ENCODE results near the gene EPHB6.

EPHB6 gene

GRCh38 chr7:142882338-142882678 is 27.4 kb downstream of the EPHB6 start:
- H3K9me3 ChIP-seq (ENCODE audit: control insufficient read depth, insufficient read depth, low read depth, low read length) = no peaks in the 10 kb centered on the region
- H3K36me3 ChIP-seq (ENCODE audit: control insufficient read depth, insufficient read depth, low read length) = no peaks in the 10 kb centered on the region
- no peak overlapping the region for H3K4me3 ChIP-seq (ENCODE audit: low read depth, low read length)
- peaks cover 9% of the 10 kb centered on the region for H3K27me3 ChIP-seq (ENCODE audit: control insufficient read depth, insufficient read depth, low read length)
- no peak overlapping the region for H3K9ac ChIP-seq (ENCODE audit: low read length)
- no peak overlapping the region for H3K27ac ChIP-seq (ENCODE audit: low read depth, low read length)
- peaks cover 8% of the 10 kb centered on the region for H3K4me1 ChIP-seq (ENCODE audit: control insufficient read depth, insufficient read depth, low read length)

- Histone ChIP-seq H3K36me3 (ENCODE audit: control insufficient read depth, insufficient read depth, low read length) (no peaks in the 10 kb centered on the region), H3K4me1 (ENCODE audit: control insufficient read depth, insufficient read depth, low read length) (peaks cover 8% of the 10 kb centered on the region), H3K9ac (ENCODE audit: low read length) (no peak overlapping the region), H3K9me3 (ENCODE audit: control insufficient read depth, insufficient read depth, low read depth, low read length) (no peaks in the 10 kb centered on the region), H3K27me3 (ENCODE audit: control insufficient read depth, insufficient read depth, low read length) (peaks cover 9% of the 10 kb centered on the region), H3K4me3 (ENCODE audit: low read depth, low read length) (no peak overlapping the region), H3K27ac (ENCODE audit: low read depth, low read length) (no peak overlapping the region)
Observed at GRCh38 chr7:142883145-142883544, 28.3 kb downstream of the EPHB6 start.

GRCh38 chr7:142883571-142884285 is 28.9 kb downstream of the EPHB6 start:
- no peaks in the 10 kb centered on the region for H3K36me3 ChIP-seq (ENCODE audit: control insufficient read depth, insufficient read depth, low read length)
- no peaks in the 10 kb centered on the region for H3K9me3 ChIP-seq (ENCODE audit: control insufficient read depth, insufficient read depth, low read depth, low read length)
- no peak overlapping the region for H3K27ac ChIP-seq (ENCODE audit: low read depth, low read length)
- H3K4me3 ChIP-seq (ENCODE audit: low read depth, low read length) = no peak overlapping the region
- H3K9ac ChIP-seq (ENCODE audit: low read length) = no peak overlapping the region
- peaks cover 8% of the 10 kb centered on the region for H3K4me1 ChIP-seq (ENCODE audit: control insufficient read depth, insufficient read depth, low read length)
- peaks cover 9% of the 10 kb centered on the region for H3K27me3 ChIP-seq (ENCODE audit: control insufficient read depth, insufficient read depth, low read length)

GRCh38 chr7:142884286-142884640 is 29.4 kb downstream of the EPHB6 start:
- no peak overlapping the region for H3K9ac ChIP-seq (ENCODE audit: low read length)
- H3K27me3 ChIP-seq (ENCODE audit: control insufficient read depth, insufficient read depth, low read length) = peaks cover 9% of the 10 kb centered on the region
- H3K36me3 ChIP-seq (ENCODE audit: control insufficient read depth, insufficient read depth, low read length) = no peaks in the 10 kb centered on the region
- no peak overlapping the region for H3K27ac ChIP-seq (ENCODE audit: low read depth, low read length)
- H3K9me3 ChIP-seq (ENCODE audit: control insufficient read depth, insufficient read depth, low read depth, low read length) = no peaks in the 10 kb centered on the region
- H3K4me1 ChIP-seq (ENCODE audit: control insufficient read depth, insufficient read depth, low read length) = peaks cover 8% of the 10 kb centered on the region
- H3K4me3 ChIP-seq (ENCODE audit: low read depth, low read length) = no peak overlapping the region

DNA sequence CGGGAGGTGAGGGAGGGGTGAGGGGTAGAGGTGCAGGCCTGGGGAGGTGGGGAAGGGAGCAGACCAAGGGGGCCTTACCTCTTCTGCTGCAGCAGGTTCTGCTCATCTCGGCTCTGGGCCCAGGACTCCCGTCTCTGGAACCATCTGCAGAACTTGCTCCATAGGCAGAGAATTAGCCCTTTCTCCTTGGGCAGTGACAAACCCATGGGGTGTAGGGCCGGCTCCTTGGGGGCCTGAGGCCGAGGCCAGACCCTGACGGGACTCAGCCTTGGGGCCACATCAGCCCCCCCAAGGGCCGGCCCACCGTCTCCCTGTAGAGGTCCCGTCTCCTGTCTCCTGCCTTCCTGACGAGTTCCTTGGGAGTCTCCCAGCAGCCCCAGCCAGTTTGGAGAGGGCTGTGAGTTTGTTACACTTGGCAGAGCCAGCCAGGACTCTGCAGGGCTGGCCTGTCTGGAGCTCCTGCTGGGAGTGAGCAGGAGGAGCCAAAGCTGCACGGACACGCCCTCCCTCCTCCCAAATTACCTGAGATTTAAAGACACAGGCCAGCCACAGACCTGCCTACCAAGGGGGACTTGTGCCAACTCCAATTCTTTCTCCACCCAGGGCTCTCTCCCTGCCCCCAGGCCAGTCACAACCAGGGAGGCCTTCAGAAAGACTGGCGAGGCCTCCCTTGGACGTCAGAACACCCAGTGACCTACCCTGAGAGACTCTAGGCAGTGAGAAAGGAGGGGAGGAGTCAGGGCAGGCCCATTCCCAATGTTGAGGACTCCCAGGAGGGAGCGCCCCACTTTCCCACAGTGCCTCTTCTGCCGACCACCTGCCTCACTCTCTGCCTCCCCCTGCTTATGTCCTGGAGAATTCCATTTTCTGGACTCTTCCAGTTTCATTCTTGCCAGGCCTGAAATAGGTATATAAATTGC is 30.7 kb downstream of the EPHB6 start, which contains the start of gene TRPV6:
TSS of gene TRPV6 (minus strand) at position 435 of the 920 bp plus-strand sequence.
- peaks cover 9% of the 10 kb centered on the region for H3K27me3 ChIP-seq (ENCODE audit: control insufficient read depth, insufficient read depth, low read length)
- H3K36me3 ChIP-seq (ENCODE audit: control insufficient read depth, insufficient read depth, low read length) = no peaks in the 10 kb centered on the region
- no peak within 1 kb of the TSS for H3K9ac ChIP-seq (ENCODE audit: low read length)
- peaks cover 8% of the 10 kb centered on the region for H3K4me1 ChIP-seq (ENCODE audit: control insufficient read depth, insufficient read depth, low read length)
- no peaks in the 10 kb centered on the region for H3K9me3 ChIP-seq (ENCODE audit: control insufficient read depth, insufficient read depth, low read depth, low read length)
- H3K27ac ChIP-seq (ENCODE audit: low read depth, low read length) = no peak within 1 kb of the TSS
- H3K4me3 ChIP-seq (ENCODE audit: low read depth, low read length) = peak within 1 kb of the TSS; percentile 37; the same call in 1 of the 2 replicates

- no peak overlapping the region for H3K27ac ChIP-seq (ENCODE audit: low read depth, low read length)
Observed at GRCh38 chr7:142886866-142887265, 32.0 kb downstream of the EPHB6 start.

DNA sequence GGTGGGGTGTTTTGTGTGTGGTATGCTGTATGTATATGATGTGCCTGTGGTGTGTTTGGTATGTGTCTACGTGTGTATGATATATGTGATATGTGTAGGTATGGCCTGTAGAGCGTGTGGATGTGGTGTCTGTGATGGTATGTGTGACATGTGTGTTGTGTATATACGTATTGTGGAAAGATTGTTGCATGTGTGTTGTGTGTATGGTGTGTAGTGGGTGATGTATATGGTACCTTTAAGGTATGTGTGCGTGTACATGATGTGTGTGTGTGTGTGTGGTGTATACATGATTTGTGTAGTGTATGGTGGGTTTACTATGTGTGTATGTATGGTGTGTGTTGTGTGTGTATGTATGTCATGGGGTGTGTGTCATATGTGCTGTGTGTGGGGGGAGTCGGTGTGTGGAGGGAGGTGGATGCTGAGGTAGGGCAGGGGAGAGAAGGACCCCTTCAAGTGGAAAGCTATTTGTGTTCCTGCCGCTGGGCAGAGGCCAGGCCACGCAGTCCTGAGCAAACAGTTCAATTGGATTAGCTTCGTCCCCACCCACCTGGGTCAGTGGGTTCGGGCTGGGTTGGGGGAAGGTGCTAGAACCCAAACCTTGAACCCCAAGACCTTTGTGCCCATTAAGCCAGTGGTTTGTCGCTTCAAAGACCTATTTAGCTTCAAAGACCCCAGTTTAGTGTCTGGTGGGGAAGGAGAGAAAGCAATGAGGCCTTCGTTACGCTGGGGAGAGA is 32.6 kb downstream of the EPHB6 start:
- peaks cover 15% of the 10 kb centered on the region for H3K27me3 ChIP-seq (ENCODE audit: control insufficient read depth, insufficient read depth, low read length)
- no peak overlapping the region for H3K4me3 ChIP-seq (ENCODE audit: low read depth, low read length)
- no peak overlapping the region for H3K9ac ChIP-seq (ENCODE audit: low read length)
- peaks cover 8% of the 10 kb centered on the region for H3K4me1 ChIP-seq (ENCODE audit: control insufficient read depth, insufficient read depth, low read length)
- no peak overlapping the region for H3K27ac ChIP-seq (ENCODE audit: low read depth, low read length)
- no peaks in the 10 kb centered on the region for H3K9me3 ChIP-seq (ENCODE audit: control insufficient read depth, insufficient read depth, low read depth, low read length)
- no peaks in the 10 kb centered on the region for H3K36me3 ChIP-seq (ENCODE audit: control insufficient read depth, insufficient read depth, low read length)

More at GRCh38 chr7:142886866-142887265, 32.0 kb downstream of the EPHB6 start:
- peaks cover 14% of the 10 kb centered on the region for H3K27me3 ChIP-seq (ENCODE audit: control insufficient read depth, insufficient read depth, low read length)
- H3K4me3 ChIP-seq (ENCODE audit: low read depth, low read length) = no peak overlapping the region
- H3K4me1 ChIP-seq (ENCODE audit: control insufficient read depth, insufficient read depth, low read length) = peaks cover 8% of the 10 kb centered on the region
- no peaks in the 10 kb centered on the region for H3K9me3 ChIP-seq (ENCODE audit: control insufficient read depth, insufficient read depth, low read depth, low read length)
- no peak overlapping the region for H3K9ac ChIP-seq (ENCODE audit: low read length)
- H3K36me3 ChIP-seq (ENCODE audit: control insufficient read depth, insufficient read depth, low read length) = no peaks in the 10 kb centered on the region

DNA sequence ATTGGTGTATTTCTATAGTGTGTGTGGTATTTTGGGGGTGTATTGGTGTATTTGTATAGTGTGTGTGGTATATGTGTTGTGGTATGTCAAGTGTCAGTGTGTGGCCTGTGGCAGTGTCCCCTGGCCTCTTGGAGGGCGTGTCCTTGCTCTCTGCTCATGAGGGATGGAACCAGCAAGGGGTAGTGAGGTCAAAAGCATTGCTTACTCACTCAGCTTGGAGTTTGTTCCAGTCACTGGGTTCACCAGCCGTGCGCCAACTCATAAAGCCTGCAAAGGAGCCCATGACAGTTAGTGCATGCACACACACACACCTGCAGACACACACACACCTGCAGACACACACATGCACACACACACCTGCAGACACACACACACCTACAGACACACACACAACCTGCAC is 34.9 kb downstream of the EPHB6 start:
- Histone ChIP-seq H3K4me3 (ENCODE audit: low read depth, low read length) (no peak overlapping the region), H3K27me3 (ENCODE audit: control insufficient read depth, insufficient read depth, low read length) (peaks cover 15% of the 10 kb centered on the region), H3K27ac (ENCODE audit: low read depth, low read length) (no peak overlapping the region), H3K4me1 (ENCODE audit: control insufficient read depth, insufficient read depth, low read length) (peaks cover 8% of the 10 kb centered on the region), H3K36me3 (ENCODE audit: control insufficient read depth, insufficient read depth, low read length) (no peaks in the 10 kb centered on the region), H3K9ac (ENCODE audit: low read length) (no peak overlapping the region), H3K9me3 (ENCODE audit: control insufficient read depth, insufficient read depth, low read depth, low read length) (no peaks in the 10 kb centered on the region)

GRCh38 chr7:142890874-142891485 is 36.1 kb downstream of the EPHB6 start:
- no peaks in the 10 kb centered on the region for H3K9me3 ChIP-seq (ENCODE audit: control insufficient read depth, insufficient read depth, low read depth, low read length)
- peaks cover 15% of the 10 kb centered on the region for H3K27me3 ChIP-seq (ENCODE audit: control insufficient read depth, insufficient read depth, low read length)
- H3K4me3 ChIP-seq (ENCODE audit: low read depth, low read length) = no peak overlapping the region
- 0 out of 2 replicates have a peak, but pooled peaks cover under 1% of the 10 kb centered on the region for H3K4me1 ChIP-seq (ENCODE audit: control insufficient read depth, insufficient read depth, low read length)
- H3K9ac ChIP-seq (ENCODE audit: low read length) = no peak overlapping the region
- H3K36me3 ChIP-seq (ENCODE audit: control insufficient read depth, insufficient read depth, low read length) = no peaks in the 10 kb centered on the region
- no peak overlapping the region for H3K27ac ChIP-seq (ENCODE audit: low read depth, low read length)

- Histone ChIP-seq H3K9me3 (ENCODE audit: control insufficient read depth, insufficient read depth, low read depth, low read length) (no peaks in the 10 kb centered on the region), H3K27ac (ENCODE audit: low read depth, low read length) (no peak overlapping the region), H3K4me3 (ENCODE audit: low read depth, low read length) (no peak overlapping the region), H3K27me3 (ENCODE audit: control insufficient read depth, insufficient read depth, low read length) (peaks cover 15% of the 10 kb centered on the region), H3K4me1 (ENCODE audit: control insufficient read depth, insufficient read depth, low read length) (no peaks in the 10 kb centered on the region), H3K9ac (ENCODE audit: low read length) (no peak overlapping the region), H3K36me3 (ENCODE audit: control insufficient read depth, insufficient read depth, low read length) (no peaks in the 10 kb centered on the region)
Observed at GRCh38 chr7:142891490-142892082, 36.7 kb downstream of the EPHB6 start.

All from HUES6 (cell line).